ENCODE results near the gene CLEC18A. TPM values are rescaled to one million over a fixed set of nuclear protein-coding genes. Genes with fewer than 3 reads are reported as not detected.
A peak's percentile ranks its signal among the peaks of the same experiment; 100 is the strongest.
"Not testable (repeated sequence)": the region's sequence is repeated elsewhere in the genome, so short reads cannot be mapped to it uniquely, and the experiment has no call there.

CLEC18A gene
- 2.0 TPM for total RNA-seq
- long read RNA-seq, partial matches to known transcripts, result 0 of 1 reads
- long read RNA-seq, other reads (novel, unspliced or antisense), result 1 of 1 reads

DNA sequence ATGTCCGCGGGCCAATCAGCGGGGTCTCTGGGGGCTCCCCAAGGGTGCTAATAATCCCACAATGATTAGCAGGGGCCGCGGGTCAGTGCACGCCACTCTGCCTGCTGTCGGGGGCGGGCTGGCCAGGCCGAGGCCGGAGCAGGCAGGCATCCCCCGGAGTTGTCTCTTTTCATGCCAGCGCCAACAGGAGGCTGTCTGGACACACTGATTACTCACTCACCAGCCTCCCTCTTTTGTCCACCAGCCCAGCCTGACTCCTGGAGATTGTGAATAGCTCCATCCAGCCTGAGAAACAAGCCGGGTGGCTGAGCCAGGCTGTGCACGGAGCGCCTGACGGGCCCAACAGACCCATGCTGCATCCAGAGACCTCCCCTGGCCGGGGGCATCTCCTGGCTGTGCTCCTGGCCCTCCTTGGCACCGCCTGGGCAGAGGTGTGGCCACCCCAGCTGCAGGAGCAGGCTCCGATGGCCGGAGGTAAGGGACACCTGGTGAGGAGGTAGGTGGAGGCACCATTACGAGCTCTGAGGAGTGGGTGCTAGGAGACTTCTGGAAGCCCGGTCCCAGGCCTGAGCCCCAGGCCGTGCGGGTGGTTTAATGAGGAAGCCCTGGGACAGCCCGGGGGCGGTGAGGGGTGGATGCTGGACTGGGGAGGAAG is at the start of gene CLEC18A:
Gene CLEC18A (plus strand): TSS at position 318 of the 655 bp plus-strand sequence. CDS start 33 bp downstream, at position 351.
- H3K4me1 ChIP-seq; H3K36me3 ChIP-seq; intact Hi-C loops (cut with DNase I); H3K27ac ChIP-seq; H3K27me3 ChIP-seq; H3K9me3 ChIP-seq; H3K4me3 ChIP-seq; DNase-seq: not testable (repeated sequence)
- ATAC-seq, result peak; percentile 19

DNA sequence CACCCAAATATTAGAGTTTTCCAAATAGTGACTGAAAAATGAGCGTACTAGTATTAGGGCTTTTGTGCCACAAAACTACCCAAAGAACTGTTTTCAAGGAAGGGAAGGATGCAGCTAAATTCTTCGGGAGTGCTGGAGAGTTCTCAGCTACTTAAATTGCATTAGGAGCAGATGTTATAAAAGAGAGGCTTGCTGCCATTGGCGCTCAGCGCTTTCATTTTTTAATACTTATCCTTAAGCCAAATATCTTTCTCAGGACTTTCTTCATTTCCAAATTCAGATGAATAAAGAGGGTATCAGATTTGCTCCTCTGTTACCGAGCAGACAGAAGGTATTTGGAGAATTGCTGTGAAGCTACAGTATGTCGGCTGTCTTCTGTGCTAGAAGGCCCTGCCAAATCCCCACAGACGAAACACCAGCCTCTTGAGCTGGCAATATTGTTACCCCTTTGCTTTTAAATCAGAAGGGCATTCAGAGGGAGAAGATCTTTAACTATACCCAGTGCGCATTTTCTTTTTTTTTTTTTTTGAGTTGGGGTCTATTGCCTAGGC is 47.2 kb upstream of the CLEC18A start:
- H3K9me3 ChIP-seq, result no peaks in the 10 kb centered on the region
- H3K27me3 ChIP-seq, result no peaks in the 10 kb centered on the region
- no peaks in the 10 kb centered on the region for H3K4me1 ChIP-seq
- no peak overlapping the region for H3K27ac ChIP-seq
- ATAC-seq, result no peak
- no peak for DNase-seq
- TF ChIP-seq, protein P1, sequence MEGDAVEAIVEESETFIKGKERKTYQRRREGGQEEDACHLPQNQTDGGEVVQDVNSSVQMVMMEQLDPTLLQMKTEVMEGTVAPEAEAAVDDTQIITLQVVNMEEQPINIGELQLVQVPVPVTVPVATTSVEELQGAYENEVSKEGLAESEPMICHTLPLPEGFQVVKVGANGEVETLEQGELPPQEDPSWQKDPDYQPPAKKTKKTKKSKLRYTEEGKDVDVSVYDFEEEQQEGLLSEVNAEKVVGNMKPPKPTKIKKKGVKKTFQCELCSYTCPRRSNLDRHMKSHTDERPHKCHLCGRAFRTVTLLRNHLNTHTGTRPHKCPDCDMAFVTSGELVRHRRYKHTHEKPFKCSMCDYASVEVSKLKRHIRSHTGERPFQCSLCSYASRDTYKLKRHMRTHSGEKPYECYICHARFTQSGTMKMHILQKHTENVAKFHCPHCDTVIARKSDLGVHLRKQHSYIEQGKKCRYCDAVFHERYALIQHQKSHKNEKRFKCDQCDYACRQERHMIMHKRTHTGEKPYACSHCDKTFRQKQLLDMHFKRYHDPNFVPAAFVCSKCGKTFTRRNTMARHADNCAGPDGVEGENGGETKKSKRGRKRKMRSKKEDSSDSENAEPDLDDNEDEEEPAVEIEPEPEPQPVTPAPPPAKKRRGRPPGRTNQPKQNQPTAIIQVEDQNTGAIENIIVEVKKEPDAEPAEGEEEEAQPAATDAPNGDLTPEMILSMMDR (IDR thresholded peaks at IDR 0.05), result no peak
- no peak overlapping the region for H3K4me3 ChIP-seq
- intact Hi-C loops (cut with DNase I), result no loop called here
- peaks cover 22% of the 10 kb centered on the region for H3K36me3 ChIP-seq

DNA sequence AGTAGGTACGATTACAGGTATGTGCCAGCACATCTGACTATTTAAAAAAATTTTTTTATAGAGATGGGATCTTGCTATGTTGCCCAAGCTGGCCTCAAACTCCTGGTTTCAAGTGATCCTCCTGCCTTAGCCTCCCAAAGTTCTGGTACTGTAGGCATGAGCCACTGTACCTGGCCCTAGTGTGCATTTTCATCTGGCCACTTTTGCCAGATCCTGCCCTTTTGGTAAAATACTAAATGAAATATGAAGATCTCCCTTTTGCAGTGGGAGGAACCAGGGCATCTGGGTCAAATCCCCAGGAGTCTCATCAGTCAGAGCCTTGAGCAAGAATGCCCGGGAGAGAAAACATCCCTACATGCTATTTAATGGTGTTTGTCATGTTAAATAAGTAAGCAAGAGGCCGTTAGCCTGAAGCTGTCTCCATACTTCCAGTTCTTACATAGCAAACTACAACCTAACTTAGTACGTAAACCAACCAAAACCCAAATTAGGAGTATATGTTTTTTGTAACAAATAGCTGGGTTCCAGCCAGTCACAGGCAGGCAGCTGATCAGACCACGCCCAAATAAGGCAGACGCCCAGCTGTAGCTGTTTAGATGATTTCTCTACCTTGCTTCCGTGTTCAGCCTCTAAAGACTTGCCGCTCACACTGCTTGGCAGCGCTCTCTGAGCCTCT is 46.5 kb upstream of the CLEC18A start:
- ATAC-seq (peak; percentile 74), DNase-seq (no peak)
- H3K36me3 ChIP-seq, result peaks cover 29% of the 10 kb centered on the region
- TF ChIP-seq, protein P1 (IDR thresholded peaks at IDR 0.05), result no peak
- intact Hi-C loops (cut with DNase I), result no loop called here
- H3K27ac ChIP-seq, result no peak overlapping the region
- no peaks in the 10 kb centered on the region for H3K27me3 ChIP-seq
- H3K9me3 ChIP-seq, result no peaks in the 10 kb centered on the region
- H3K4me3 ChIP-seq, result no peak overlapping the region
- no peaks in the 10 kb centered on the region for H3K4me1 ChIP-seq

DNA sequence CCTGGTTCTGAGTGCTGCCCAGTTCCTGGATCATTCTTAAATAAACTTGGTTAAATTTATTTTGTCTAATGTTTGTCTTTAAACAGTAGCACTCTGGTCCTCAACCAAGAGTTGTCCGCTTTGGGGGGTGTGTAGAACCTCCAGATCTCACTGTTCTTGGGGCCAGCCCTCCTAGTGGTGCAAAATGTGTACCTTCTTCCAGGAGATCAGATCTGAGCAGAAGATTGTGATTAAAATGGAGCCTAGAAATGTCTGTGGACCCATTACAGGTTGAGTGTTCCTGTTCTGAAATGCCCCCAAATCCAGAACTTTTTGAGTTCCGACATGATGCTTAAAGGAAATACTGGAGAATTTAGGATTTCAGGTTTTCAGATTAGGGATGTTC is 46.0 kb upstream of the CLEC18A start:
- H3K4me3 ChIP-seq, result no peak overlapping the region
- ATAC-seq (no peak), DNase-seq (no peak)
- no peaks in the 10 kb centered on the region for H3K4me1 ChIP-seq
- H3K9me3 ChIP-seq, result no peaks in the 10 kb centered on the region
- H3K36me3 ChIP-seq, result peaks cover 32% of the 10 kb centered on the region
- H3K27ac ChIP-seq, result no peak overlapping the region
- TF ChIP-seq, protein P1 (IDR thresholded peaks at IDR 0.05), result no peak
- no peaks in the 10 kb centered on the region for H3K27me3 ChIP-seq
- intact Hi-C loops (cut with DNase I), result no loop called here

DNA sequence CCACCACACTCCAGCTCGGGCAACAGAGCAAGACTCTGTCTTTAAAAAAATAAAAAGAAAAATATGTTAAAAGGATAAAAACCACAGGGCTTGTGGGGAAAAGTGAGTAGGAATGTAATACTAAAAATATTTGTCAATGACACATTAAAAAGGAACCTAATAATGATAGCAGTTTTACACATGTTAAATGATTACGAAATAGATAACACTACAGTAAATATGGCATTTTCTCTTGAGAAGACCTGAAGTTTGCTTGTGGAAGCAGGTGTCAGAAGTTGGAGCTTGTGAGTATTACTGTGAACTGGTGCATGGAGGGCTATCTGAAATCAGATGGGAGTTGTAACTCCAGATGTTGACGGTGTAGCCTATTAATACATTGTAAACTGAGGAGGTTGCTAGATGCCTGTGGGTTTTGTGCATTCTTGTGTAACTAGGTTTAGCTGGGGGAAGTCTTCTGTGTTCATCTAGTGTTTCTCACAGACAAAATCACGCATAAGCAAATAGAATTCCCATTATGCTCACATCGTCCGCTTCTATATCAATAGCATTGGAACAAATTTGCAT is 44.2 kb upstream of the CLEC18A start:
- TF ChIP-seq, protein P1 (IDR thresholded peaks at IDR 0.05), result no peak

DNA sequence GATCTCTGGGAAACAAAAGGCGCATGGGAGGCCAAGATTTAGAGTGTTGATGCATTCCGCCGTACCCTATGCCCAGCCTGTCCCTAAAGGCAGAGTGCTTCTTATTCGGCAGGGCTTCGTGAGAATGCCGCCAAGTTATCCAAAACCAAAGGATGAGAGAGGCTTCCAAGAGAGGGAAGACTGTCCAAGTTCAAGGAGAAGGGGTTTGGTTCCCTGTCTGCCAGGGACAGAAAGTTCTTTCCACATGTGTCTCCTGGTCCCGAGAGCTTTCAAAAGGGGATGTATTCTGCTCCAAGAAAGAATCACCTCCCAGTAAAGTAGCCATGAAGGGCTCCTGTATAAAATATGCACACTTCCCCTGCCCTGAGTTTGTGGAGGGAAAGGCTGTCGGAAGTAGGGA is 42.1 kb upstream of the CLEC18A start:
- no peaks in the 10 kb centered on the region for H3K9me3 ChIP-seq
- H3K36me3 ChIP-seq, result peaks cover 35% of the 10 kb centered on the region
- DNase-seq, result no peak
- H3K4me1 ChIP-seq, result no peaks in the 10 kb centered on the region
- H3K4me3 ChIP-seq, result no peak overlapping the region
- ATAC-seq, result no peak
- H3K27me3 ChIP-seq, result no peaks in the 10 kb centered on the region
- intact Hi-C loops (cut with DNase I), result no loop called here
- TF ChIP-seq, protein P1 (IDR thresholded peaks at IDR 0.05), result no peak
- H3K27ac ChIP-seq, result no peak overlapping the region

More for the DNA sequence above, 44.2 kb upstream of the CLEC18A start:
- no peaks in the 10 kb centered on the region for H3K4me1 ChIP-seq
- no peak overlapping the region for H3K4me3 ChIP-seq
- no peak overlapping the region for H3K27ac ChIP-seq
- ATAC-seq (no peak), DNase-seq (no peak)
- no peaks in the 10 kb centered on the region for H3K27me3 ChIP-seq
- H3K9me3 ChIP-seq, result no peaks in the 10 kb centered on the region
- H3K36me3 ChIP-seq, result peaks cover 46% of the 10 kb centered on the region
- intact Hi-C loops (cut with DNase I), result no loop called here
